Posterior vena cava (tissue), 2 donors: ENCODE results near the gene TFB1M. TPM values are rescaled to one million over a fixed set of nuclear protein-coding genes. Genes with fewer than 3 reads are reported as not detected.
"Not testable (repeated sequence)": the region's sequence is repeated elsewhere in the genome, so short reads cannot be mapped to it uniquely, and the experiment has no call there.

Experiments used
- DNase-seq: peaks from one replicate; pipeline ENCODE4 v3.0.0-alpha.2; 2020; ENCODE audit warnings: low spot score
- intact Hi-C, 2 donors: fragments of 100-400 bp; cut with DNase I; formaldehyde crosslinking; loops; one replicate each; pipeline versions ENCODE4 v1.14.1 to v1.14.2; 2022 to 2023
- total RNA-seq, 2 donors: library from RNA; stranded (reverse); fragmentation: NEBNext Ultra II Directional; extraction: Animal tissue kit (Norgen Biotek cat#: 25700); gene quantifications; one replicate each; pipeline ENCODE4 v1.2.1, GENCODE V29; 2021
- donor health status: DM: yes; HTN: yes; CAD: no.
- donor health status: DM: yes; HTN: yes; CAD: no.

TFB1M gene
- total RNA-seq, 2 donors from 2014 or later = 18.6 to 19.2 TPM

DNA sequence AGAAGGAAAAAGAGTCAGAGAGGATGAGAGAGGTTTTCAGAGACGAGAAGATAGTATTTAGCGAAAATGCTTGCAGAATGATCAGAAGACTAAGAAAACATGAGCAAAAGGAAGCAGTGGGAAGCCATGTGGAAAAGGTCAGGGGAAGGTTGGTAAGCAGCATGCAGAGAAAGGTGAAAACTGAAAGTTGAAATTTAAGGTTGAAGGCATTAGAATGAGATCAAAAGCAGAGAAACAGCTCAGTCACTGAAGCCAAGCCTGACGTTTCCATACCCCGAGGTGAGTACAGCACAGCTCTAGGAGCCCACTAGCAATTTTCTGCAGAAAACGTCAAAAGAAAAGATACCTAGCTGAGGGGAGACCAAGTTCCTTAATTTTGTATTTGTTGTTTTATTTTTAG lies 19.1 kb upstream of the TFB1M start:
- no peak for DNase-seq
- intact Hi-C loops = no loop called here

- intact Hi-C loops = no loop called here
- no peak for DNase-seq
Measured at GRCh38 chr6:155330922-155331321, 16.6 kb upstream of the TFB1M start.

DNA sequence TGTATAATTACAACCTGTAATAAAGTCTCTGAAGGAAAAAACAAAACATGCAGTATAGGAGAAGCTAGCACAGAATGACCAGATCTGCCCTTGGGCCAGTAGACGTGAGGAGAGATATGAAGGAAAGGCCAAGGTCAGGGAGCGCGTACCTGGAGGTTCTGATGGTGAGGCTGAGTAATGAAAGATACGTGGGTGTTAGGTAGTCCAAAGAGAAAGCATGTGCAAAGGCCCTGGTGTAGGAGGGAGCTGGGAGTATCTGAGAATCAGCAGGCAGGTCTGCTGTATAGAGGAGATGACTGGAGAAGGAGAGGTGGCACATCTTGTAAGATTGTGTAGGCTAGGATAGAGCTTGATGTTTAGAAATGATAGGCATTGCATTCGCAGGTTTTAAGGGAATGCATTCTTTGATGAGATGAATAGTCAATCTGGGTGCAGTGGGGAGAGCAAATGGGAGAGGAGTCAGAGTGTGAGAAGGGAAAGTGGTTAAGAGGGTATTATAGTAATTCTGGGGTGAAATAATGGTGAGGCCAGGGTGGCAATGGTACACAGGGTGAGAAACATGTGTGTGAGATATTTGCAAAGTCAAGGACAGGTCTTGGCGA lies 15.9 kb upstream of the TFB1M start:
- intact Hi-C loops = no loop called here
- DNase-seq = no peak

DNA sequence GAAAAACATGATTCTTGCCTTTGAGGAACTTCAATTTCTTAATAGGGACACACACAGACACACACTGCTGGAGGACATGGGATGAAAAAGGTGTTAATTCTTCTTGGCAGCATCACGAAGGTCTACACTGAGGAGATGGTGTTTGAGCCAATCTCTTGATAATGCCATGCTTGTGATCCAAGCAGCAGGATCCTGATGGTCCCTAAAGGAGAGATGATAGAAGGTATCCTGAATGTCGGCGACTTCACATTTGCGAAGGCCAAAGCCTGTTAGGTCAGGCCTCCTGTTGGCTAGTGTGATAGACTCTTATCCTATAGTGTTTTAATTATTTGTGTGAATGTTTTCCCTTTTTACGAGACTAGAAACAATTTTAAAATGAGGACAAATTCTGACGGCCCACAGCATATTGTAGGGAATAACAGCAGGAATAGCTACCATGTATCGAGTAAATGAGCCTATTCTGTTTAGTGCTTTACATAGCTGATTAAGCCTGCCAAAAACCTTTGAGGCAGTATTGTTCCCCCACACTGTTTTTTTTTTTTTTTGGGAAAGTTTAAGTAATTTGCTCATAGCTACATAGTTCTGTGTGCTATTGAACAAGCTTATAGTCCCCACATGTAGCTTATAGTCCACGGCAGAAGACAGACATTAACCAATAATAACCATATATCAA lies 15.3 kb upstream of the TFB1M start:
- no peak for DNase-seq
- intact Hi-C loops = loop anchor here (2.0 to 10.0 kb wide), 3 partner anchors 165 to 1223 kb away; no protein-coding TSS in a partner anchor

- intact Hi-C loops = loop anchor here (2.0 to 10.0 kb wide), 3 partner anchors 166 to 1224 kb away; no protein-coding TSS in a partner anchor
- no peak for DNase-seq
Measured at GRCh38 chr6:155328539-155329459, 14.5 kb upstream of the TFB1M start.

GRCh38 chr6:155328074-155328538 lies 13.8 kb upstream of the TFB1M start:
- intact Hi-C loops = loop anchor here (2.0 to 10.0 kb wide), 3 partner anchors 167 to 1224 kb away; no protein-coding TSS in a partner anchor
- no peak for DNase-seq

DNA sequence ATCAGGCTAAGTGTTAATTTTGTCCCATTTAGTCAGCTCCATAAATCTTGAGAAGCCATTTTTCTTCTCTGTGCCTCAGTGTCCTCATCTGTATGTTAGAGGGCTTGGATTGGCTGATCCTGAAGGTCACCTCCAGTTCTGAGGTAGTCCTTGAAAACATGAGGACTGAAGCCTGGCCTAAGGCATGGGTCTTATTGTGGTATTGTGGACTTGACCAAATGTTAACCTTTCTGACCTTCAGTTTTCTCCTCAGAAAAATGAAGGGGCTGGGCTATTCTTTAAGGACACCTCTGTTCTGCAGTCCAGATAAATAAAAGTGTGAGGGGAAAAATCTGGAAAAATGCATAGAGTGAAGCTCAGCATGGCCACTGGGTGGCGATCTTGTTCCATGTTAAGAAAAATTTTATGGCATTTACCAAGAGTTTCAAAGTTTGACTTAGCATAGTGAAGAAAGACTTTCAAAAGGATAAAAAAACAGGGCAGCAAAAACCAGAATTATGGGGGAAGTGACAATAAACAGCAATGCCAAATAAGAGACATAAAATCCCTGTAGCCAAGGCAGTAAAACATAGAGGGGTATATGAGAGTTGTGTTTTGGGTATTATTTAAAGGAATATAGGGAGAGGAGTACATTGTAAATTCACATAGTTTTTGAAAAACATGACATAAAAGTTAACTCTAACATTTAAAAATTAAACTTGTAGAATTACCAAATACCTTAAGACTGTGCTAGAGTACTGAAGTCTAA lies 13.2 kb upstream of the TFB1M start:
- intact Hi-C loops = loop anchor here (2.0 to 10.0 kb wide), 3 partner anchors 167 to 1225 kb away; no protein-coding TSS in a partner anchor

GRCh38 chr6:155325700-155326516 lies 11.6 kb upstream of the TFB1M start:
- DNase-seq = no peak
- intact Hi-C loops = loop anchor here (5.0 to 10.0 kb wide), 2 partner anchors 209 to 1226 kb away; no protein-coding TSS in a partner anchor

More for the DNA sequence above, 13.2 kb upstream of the TFB1M start:
- peak; percentile 77 for DNase-seq

- intact Hi-C loops = loop anchor here (5.0 to 10.0 kb wide), 2 partner anchors 210 to 1227 kb away; no protein-coding TSS in a partner anchor
- no peak for DNase-seq
Measured at GRCh38 chr6:155324993-155325392, 10.7 kb upstream of the TFB1M start.

DNA sequence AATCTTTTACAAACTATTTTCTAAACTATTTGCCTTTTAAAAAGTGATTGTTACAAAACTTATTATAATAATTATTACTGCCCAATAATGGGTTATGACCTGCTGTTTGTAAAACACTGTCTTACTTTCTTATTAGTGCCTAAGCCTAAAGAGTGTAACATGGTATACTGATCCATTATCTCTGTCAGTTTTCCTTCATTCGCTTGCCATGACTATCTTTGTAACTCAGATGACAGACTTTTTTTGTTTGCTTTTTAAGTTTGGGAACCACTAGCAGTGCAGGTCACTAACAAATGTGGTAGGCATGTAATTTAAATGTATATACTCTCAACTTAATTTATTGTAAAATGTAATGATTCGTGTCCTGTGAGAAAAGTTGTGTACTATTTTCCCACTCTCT lies 9.9 kb upstream of the TFB1M start:
- DNase-seq = no peak
- intact Hi-C loops = loop anchor here (10.0 kb wide), 1 partner anchor 211 kb away; no protein-coding TSS in a partner anchor

GRCh38 chr6:155319902-155320301 lies 5.6 kb upstream of the TFB1M start:
- intact Hi-C loops = loop anchor here (10.0 kb wide), 1 partner anchor 215 kb away; no protein-coding TSS in a partner anchor
- DNase-seq = no peak

DNA sequence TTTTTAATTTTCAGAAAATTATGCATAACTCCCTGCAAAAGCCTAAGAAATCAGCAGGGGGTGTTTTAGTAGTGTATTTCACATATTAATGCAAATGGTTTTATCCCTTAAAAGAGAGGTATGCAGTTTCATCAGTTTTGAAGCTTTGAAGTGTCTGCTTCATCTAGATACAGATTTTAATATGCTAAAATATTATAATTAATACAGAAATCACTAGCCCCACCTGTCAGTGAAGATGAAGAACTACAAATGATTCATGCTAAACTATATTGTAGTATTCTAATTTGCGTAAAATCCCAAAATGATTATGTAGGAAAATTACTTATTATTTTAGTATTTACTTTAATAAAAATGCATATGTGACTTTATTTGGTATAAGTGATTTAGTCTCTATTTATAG lies 2.9 kb upstream of the TFB1M start:
- DNase-seq = no peak
- intact Hi-C loops = no loop called here

- no peak for DNase-seq
- intact Hi-C loops = no loop called here
Measured at GRCh38 chr6:155316419-155316818, 2.1 kb upstream of the TFB1M start.

DNA sequence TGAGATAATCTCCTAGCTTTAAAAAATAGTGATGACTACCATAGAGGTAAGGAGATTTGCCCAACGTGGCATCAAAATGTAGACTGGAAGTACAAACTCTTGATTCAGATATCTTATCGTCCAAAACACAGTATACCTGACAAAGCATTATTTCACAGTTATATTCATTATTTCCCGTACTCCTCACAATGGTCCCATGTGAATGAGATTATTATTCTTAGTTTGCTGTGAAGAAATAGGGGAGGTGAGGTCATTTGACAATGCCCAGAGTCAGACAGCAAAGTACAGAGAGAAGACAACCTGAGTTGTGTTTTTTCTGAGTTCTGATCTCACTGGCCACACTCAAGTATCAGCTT lies 1.2 kb upstream of the TFB1M start:
- DNase-seq = no peak
- intact Hi-C loops = no loop called here

DNA sequence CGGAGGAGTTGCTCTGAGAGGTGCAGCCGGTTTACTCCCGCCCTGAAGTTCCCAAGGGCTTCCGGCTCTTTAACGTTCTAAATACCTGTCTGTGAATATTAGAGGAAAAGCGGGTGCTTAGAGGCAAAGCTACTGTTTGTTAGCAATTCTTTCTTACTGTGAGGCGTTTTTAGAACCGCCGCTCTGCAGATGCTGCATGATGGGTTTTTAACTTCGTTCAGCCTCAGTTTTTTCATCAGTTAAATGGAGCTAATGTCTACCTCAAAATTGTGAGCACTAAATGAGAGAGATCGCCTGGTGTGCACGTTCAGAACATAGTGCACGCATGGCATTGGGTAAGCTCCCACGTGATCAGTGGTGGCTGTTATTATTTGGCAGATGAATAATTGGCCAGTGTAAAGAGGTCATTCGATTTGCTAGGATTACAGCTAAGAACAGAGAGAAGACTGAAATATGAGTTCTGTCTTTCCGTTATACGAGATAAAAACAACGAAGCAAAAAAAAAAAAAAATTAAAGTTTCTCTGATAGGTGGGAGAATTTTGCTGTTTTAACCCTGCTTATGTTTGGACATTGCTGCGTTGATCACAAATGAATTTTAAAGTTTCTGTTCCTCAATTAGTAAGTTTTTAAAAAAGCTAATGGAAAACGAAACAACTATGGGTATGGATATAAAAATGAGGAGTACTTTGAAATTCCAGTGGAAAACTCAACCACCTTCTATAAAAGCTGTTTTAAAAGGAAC lies 660 bp upstream of the TFB1M start:
- peak; percentile 80 for DNase-seq
- intact Hi-C loops = no loop called here

- intact Hi-C loops = no loop called here
- no peak for DNase-seq
Measured at GRCh38 chr6:155313602-155314091, 637 bp downstream of the TFB1M start.

GRCh38 chr6:155312950-155313349 lies 1.3 kb downstream of the TFB1M start:
- DNase-seq, intact Hi-C loops: not testable (repeated sequence)
